Stimulated activated naive CD4-positive, alpha-beta T cell (primary cell): ENCODE results near the gene CD79B.

Experiments used
- DNase-seq, 6 experiments: peaks; one replicate each; lab custom pipeline; 2025; lab: John Stamatoyannopoulos, UW

The CD79B gene

GRCh38 chr17:63954402-63955063 is 22.4 kb upstream of the CD79B start:
- peak in 4 of 6 experiments; percentile 11 to 63 (median 20) for DNase-seq

DNA sequence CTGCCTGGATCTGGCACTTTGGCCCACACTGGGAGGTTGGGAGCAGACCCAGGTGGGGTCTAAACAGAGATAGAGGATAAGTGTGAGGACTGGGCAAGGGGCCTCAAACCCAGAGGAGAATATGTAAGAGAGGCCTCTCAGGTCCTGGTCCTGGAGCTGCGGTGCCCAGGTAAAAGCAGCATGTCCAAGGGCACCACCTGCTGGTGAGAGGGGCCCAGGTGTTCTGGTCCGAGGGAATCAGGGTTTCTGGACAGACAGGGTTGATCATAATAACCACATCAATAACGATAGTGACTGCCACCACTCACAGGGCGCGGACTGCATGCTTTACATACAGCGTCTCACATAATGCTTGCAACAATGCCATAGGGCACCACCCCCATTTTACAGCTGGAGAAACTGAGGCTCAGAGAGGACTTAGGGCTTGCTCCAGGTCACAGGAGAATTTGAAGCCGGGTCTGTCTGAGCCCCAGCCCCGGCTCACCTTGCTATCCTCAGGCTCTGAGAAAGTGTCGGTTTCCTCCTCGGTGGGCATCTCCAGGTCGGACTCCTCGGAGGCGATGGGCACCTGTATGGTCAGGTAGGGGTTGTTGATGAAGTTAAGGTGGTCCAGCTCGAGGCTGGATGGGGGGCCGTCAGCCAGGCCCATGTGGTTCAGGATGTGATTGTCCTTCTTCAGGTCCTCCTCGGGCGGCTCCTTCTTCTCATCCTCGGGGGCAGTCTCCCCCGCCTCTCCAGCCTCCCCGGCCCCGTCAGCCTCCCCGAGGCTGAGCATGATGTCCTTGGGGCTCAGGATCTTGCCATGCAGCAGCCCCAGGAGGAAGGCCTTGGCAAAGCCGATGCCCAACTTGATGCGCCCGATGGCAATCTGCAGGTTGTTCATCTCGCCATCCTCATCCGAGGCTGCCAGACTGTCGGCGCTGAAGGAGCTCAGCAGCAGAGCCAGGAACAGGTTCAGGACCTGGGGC is 19.1 kb upstream of the CD79B start:
- DNase-seq = peak in 2 of 6 experiments; percentile 5 to 9

GRCh38 chr17:63949576-63950250 is 17.6 kb upstream of the CD79B start:
- DNase-seq = no peak

- no peak for DNase-seq
These were observed 16.4 kb upstream of the CD79B start for GRCh38 chr17:63948521-63948920.

DNA sequence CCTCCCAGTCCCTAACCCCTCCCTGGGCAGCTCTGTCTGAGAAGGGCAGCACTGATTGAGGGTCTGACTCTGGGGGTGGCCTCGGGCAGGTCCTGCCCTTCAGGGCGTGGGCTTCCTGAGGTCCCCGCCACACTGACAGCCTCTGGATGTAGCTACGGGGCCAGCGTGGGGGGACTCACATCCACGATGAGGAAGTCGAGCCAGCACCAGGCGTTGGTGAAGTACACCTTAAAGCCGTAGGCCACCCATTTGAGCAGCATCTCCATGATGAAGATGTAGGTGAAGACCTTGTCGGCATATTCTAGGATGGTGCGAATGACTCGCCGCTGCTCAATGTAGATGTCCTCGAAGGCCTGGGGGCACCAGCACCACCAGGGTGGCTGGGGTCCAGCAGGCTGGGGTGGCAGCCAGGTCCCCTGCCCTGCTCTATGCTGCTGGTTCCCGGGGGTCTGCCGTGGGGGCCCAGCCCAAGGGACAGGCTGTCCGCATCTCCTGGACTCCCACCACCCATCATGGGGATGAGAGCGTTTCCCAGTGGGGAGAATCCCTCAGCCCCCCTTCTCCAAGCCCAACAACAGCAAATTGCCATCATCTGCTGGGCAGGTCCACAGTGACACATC is 15.7 kb upstream of the CD79B start:
- no peak for DNase-seq

- peak; percentile 28 to 73 (median 38) for DNase-seq
These were observed 14.6 kb upstream of the CD79B start for GRCh38 chr17:63946440-63947363.

GRCh38 chr17:63945784-63946439 is 13.8 kb upstream of the CD79B start:
- DNase-seq = no peak

DNA sequence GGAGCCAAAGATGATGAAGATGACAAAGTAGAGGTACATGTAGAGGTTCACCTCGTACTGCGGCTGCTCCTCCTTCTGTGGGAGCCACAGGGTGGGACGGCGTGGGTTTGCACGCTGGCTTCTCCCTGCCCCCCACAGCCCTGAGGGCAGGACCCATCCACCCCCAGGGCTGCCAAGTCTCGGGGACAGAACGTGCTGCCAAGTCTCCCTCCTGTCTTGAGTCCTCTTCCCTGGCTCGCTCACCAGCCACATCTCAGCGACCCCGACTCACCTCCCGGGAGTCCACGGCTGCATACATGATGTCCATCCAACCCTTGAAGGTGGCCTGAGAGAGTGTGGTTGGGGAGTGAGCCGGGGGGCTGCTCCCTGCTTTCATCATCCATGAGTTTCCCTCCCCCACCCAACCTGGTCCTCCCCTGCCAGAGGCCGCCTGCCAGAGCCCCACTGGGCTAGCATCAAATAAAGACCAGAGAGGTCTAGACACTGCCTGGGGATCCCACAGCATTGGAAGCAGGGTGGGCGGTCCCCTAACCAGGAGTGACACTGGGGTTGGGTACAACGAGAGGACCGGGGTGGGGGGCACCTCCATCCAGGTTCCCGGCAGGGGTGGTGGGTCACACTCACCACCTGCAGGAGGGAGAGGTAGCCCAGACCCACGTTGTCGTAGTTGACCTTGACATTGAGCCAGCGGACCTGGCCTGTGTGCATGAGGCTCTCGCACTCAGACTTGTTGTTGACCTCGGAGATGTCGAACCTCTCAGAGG is 12.8 kb upstream of the CD79B start:
- no peak for DNase-seq

DNA sequence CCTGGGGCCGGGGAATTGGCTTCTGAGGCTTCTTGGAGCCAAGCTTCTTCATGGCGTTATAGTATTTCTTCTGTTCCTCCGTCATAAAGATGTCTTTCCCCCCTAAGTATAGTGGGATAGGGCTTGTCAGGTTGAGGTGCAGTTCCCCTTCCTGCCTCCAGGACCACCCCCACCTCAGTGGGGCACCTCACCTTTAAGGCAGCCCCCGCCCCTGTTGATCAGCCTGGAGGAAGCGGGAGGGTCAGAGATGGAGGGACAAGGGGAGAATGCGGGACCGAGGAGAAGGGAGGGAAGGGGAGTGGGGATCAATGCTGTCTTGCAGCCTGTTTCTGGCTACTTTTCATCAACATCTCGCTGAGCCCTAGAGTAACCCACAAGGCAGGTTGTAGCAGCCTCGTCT is 11.6 kb upstream of the CD79B start:
- no peak for DNase-seq

- no peak for DNase-seq
These were observed 10.3 kb upstream of the CD79B start for GRCh38 chr17:63942309-63942985.

- DNase-seq = no peak
These were observed 9.6 kb upstream of the CD79B start for GRCh38 chr17:63941751-63942150.

DNA sequence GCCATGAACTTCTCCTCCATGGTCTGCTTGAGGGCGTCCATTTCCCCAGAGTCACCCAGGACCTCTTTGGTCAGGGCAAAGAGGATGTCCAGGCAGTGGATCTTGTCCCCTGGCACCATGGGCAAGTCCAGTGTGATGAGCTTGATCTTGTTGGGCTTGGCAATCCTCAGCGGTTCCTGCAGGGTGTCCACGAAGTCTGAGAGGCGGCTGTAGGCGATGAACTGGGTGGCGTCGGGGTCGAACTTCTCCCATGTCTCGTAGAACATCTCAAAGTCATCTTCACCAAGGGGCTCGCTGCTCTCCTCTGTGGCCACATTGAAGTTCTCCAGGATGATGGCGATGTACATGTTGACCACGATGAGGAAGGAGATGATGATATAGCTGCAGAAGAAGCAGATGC is 9.0 kb upstream of the CD79B start:
- DNase-seq = no peak

- no peak for DNase-seq
These were observed 8.5 kb upstream of the CD79B start for GRCh38 chr17:63940584-63940983.

- no peak for DNase-seq
These were observed 7.8 kb upstream of the CD79B start for GRCh38 chr17:63939884-63940283.

DNA sequence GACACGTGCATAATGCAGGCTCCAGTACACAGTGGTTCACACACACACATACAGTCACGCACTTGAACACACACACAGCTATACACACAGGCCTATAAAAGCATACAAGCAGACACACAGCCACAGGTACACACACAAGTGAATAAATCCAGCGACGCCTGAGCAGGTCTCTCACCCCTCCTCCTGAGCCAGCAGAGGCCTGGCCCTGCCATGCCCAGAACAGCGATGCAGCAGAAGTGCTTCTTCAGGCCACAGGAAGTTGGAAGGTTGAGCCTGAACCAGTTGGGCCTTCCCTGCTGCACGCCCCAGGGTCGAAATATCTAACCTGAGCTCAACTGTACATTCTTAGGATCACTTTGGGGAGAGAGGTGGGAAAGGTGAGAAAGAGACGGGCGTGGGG is 7.3 kb upstream of the CD79B start:
- DNase-seq = no peak

DNA sequence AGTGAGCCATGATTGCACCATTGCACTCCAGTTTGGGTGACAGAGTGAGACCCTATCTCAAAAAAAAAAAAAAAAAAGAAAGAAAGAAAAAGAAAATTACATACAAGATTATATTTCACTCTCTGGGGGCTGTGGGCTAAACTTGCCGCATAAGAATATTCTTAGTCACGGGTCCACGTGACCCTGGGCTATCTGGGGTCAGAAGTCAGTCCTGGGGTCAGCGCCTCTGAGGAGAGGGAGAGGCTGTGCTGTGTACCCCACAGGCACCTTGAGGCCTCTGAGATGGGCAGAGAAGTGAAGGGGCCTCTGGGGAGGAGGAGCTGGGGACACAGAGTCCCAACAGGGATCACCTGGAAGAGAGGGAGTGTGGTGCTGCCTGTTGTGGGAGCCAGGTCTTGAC is 5.8 kb upstream of the CD79B start:
- DNase-seq = no peak

- DNase-seq = no peak
These were observed 5.2 kb upstream of the CD79B start for GRCh38 chr17:63937319-63937718.

GRCh38 chr17:63934183-63935112 is 2.3 kb upstream of the CD79B start:
- no peak for DNase-seq
